Measurements from ENCODE around the gene F10. TPM values are rescaled to one million over a fixed set of nuclear protein-coding genes. Genes with fewer than 3 reads are reported as not detected.

The F10 gene
- total and polyA plus RNA-seq, 2 of the 13 experiments (the other 11 are each of a cell fraction or from before 2014, with no cell fraction given) = 58.4 to 237 TPM

DNA sequence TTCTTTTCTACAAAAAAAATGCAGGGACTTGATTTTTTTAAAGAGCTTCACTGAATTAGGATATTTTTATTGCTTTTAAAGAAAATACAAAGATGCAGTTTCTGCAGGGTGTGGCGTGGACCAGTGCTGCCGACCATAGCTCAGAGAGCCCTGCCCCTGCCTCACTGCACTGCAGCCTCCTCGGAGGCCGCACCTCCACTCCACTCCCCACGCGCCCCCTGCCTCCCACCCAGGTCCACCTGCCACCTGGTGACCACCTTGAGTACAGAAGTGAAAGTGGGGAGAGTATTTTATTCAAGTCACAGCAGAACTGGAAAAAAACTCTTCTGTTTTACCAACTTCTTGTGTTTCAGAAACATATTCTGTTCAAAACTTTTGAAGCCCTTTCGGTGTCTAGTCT, 24.9 kb upstream of the F10 start:
- H3K9me3 ChIP-seq (ENCODE audit: low read length) = no peaks in the 10 kb centered on the region
- peaks cover 7% of the 10 kb centered on the region for H3K4me1 ChIP-seq (ENCODE audit: insufficient read depth, low read length)
- no peaks in the 10 kb centered on the region for H3K36me3 ChIP-seq (replicated peaks in 1 of 2; ENCODE audit: control insufficient read depth in 1 of 2, insufficient read depth in 2 of 2, low read length in 2 of 2)
- 93% methylated on average over 7 of the region's 7 CpGs for WGBS (ENCODE audit: low lambda C conversion rate)
- no peak overlapping the region for H2AFZ ChIP-seq (ENCODE audit: low read length)
- H3K4me3 ChIP-seq (replicated peaks in 1 of 3; ENCODE audit: insufficient read depth in 1 of 3, low read depth in 2 of 3, low read length in 3 of 3) = no peak overlapping the region
- FAIRE-seq = no peak
- H4K20me1 ChIP-seq (ENCODE audit: insufficient read depth, low read length) = no peaks in the 10 kb centered on the region
- H3K9ac ChIP-seq (ENCODE audit: insufficient read depth, low read depth, low read length) = no peak overlapping the region
- H3K4me2 ChIP-seq (ENCODE audit: low read depth, low read length) = no peak overlapping the region
- no peaks in the 10 kb centered on the region for H3K79me2 ChIP-seq (ENCODE audit: insufficient read depth, low read length)
- in situ Hi-C loops (cut with HindIII; ENCODE audit: extremely low pct_ligation_motif_present, low pct_unique_long_range_greater_than_20kb) (no loop called here), intact Hi-C loops (cut with micrococcal nuclease; ENCODE audit: unreplicated experiment) (no loop called here)
- BruUV-seq (replicated peaks) = no TSS peak
- DNase-seq (ENCODE audit: low spot score) = no peak
- POLR2A ChIA-PET = no interaction called here
- ATAC-seq = no peak
- H3K27me3 ChIP-seq (ENCODE audit: control insufficient read depth in 1 of 2, insufficient read depth in 2 of 2, low read length in 2 of 2) = no peaks in the 10 kb centered on the region
- CTCF ChIA-PET (ENCODE audit: low intra/inter-chr PET ratio, low total read pairs) = no interaction called here
- H3K27ac ChIP-seq (ENCODE audit: extremely low read length, insufficient read depth, low read length) = no peak overlapping the region
- TF ChIP-seq, protein P1, sequence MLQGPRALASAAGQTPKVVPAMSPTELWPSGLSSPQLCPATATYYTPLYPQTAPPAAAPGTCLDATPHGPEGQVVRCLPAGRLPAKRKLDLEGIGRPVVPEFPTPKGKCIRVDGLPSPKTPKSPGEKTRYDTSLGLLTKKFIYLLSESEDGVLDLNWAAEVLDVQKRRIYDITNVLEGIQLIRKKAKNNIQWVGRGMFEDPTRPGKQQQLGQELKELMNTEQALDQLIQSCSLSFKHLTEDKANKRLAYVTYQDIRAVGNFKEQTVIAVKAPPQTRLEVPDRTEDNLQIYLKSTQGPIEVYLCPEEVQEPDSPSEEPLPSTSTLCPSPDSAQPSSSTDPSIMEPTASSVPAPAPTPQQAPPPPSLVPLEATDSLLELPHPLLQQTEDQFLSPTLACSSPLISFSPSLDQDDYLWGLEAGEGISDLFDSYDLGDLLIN (CRISPR knock-in tag; IDR thresholded peaks at IDR 0.05; ENCODE audit: borderline replicate concordance) = no peak
- TF ChIP-seq MLXIP (CRISPR knock-in tag; IDR thresholded peaks at IDR 0.05; ENCODE audit: borderline replicate concordance) (no peak), ZNF703 (CRISPR knock-in tag; IDR thresholded peaks at IDR 0.05; ENCODE audit: borderline replicate concordance) (no peak), ZFP82 (CRISPR knock-in tag; IDR thresholded peaks at IDR 0.05; ENCODE audit: borderline replicate concordance) (no peak), SNAPC5 (CRISPR knock-in tag; IDR thresholded peaks at IDR 0.05; ENCODE audit: borderline replicate concordance) (no peak), PAWR (CRISPR knock-in tag; IDR thresholded peaks at IDR 0.05; ENCODE audit: borderline replicate concordance) (no peak), ZNF660 (CRISPR knock-in tag; IDR thresholded peaks at IDR 0.05; ENCODE audit: borderline replicate concordance, low read depth) (no peak), ZNF143 (CRISPR knock-in tag; IDR thresholded peaks at IDR 0.05) (no peak), ZNF503 (CRISPR knock-in tag; IDR thresholded peaks at IDR 0.05) (no peak), PPARG (CRISPR knock-in tag; conservative IDR thresholded peaks at IDR 0.05) (no peak), RORA (CRISPR knock-in tag; IDR thresholded peaks at IDR 0.05) (no peak), ZNF619 (CRISPR knock-in tag; IDR thresholded peaks at IDR 0.05) (no peak), SALL1 (CRISPR knock-in tag; IDR thresholded peaks at IDR 0.05) (no peak), KDM5B (CRISPR knock-in tag; IDR thresholded peaks at IDR 0.05; ENCODE audit: borderline replicate concordance) (no peak), ZNF260 (CRISPR knock-in tag; IDR thresholded peaks at IDR 0.05; ENCODE audit: borderline replicate concordance, low read depth) (no peak), ZNF792 (CRISPR knock-in tag; IDR thresholded peaks at IDR 0.05) (no peak), NR3C1 (CRISPR knock-in tag; IDR thresholded peaks at IDR 0.05) (no peak), MYC (CRISPR knock-in tag; IDR thresholded peaks at IDR 0.05; ENCODE audit: borderline replicate concordance) (no peak)
- TF ChIP-seq, protein P2, sequence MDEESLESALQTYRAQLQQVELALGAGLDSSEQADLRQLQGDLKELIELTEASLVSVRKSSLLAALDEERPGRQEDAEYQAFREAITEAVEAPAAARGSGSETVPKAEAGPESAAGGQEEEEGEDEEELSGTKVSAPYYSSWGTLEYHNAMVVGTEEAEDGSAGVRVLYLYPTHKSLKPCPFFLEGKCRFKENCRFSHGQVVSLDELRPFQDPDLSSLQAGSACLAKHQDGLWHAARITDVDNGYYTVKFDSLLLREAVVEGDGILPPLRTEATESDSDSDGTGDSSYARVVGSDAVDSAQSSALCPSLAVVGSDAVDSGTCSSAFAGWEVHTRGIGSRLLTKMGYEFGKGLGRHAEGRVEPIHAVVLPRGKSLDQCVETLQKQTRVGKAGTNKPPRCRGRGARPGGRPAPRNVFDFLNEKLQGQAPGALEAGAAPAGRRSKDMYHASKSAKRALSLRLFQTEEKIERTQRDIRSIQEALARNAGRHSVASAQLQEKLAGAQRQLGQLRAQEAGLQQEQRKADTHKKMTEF (CRISPR knock-in tag; IDR thresholded peaks at IDR 0.05) = no peak
